GM12878 (cell line): ENCODE measurements around the gene ZFPM1. TPM values are rescaled to one million over a fixed set of nuclear protein-coding genes. Genes with fewer than 3 reads are reported as not detected.

Experiments used
- ATAC-seq: fragments of 200-7000 bp; cut with Tn5 transposase; 3 replicates; pipeline ENCODE4 v1.9.1; 2020; ENCODE audit warnings: mild to moderate bottlenecking, moderate library complexity
- BruUV-seq: library from RNA; stranded (reverse); fragments of 400-500 nt; replicated peaks from 2 replicates; lab custom pipeline; 2021; lab: Mats Ljungman, UMichigan
- CTCF ChIA-PET: fragments of 300-600 bp; sonication (Branson Sonifier 250); formaldehyde crosslinking; extraction: SDS; loops from one replicate; lab custom pipeline; 2021; ENCODE audit warnings: inconsistent platforms; lab: Yijun Ruan, JAX
- POLR2A ChIA-PET: fragments of 350-600 bp; formaldehyde crosslinking; extraction: SDS; loops from one replicate; lab custom pipeline; 2021; ENCODE audit warnings: inconsistent platforms; lab: Charles Lee
- RAD21 ChIA-PET: fragments of 300-600 bp; sonication (Branson Sonifier 250); formaldehyde crosslinking; loops from one replicate; lab custom pipeline; 2023; ENCODE audit warnings: antibody characterized with exemption; ENCODE audit not compliant: unreplicated experiment; lab: Charles Lee
- SMC1A ChIA-PET: fragments of 300-600 bp; sonication (Branson Sonifier 250); formaldehyde crosslinking; loops from one replicate; lab custom pipeline; 2023; ENCODE audit not compliant: unreplicated experiment, uncharacterized antibody; lab: Charles Lee
- DNase-seq: peaks from one replicate; pipeline ENCODE4 v3.0.0-alpha.2; 2011; ENCODE audit warnings: low read depth, low spot score
- FAIRE-seq: peaks from 3 replicates; lab custom pipeline; 2011; peaks lifted over from hg19 to GRCh38; lab: Jason Lieb, UNC
- H2AFZ ChIP-seq: 2 replicates; pipeline ENCODE4 v1.6.0; 2011; ENCODE audit warnings: low read depth, low read length, control low read depth; ENCODE audit not compliant: control insufficient read depth
- H3K27ac ChIP-seq: 2 replicates; pipeline ENCODE4 v1.5.1; 2011; ENCODE audit warnings: control low read depth; ENCODE audit not compliant: control insufficient read depth, insufficient read depth
- H3K27me3 ChIP-seq, 2 experiments: replicated peaks in 1 of 2; 2 replicates each; pipeline versions ENCODE4 v1.6.0 to v1.6.1; 2011; ENCODE audit warnings: low read length in 1 of 2; ENCODE audit not compliant: control insufficient read depth in 2 of 2, insufficient read depth in 2 of 2
- H3K36me3 ChIP-seq, 2 experiments: 2 replicates each; pipeline ENCODE4 v1.5.1; 2011; ENCODE audit warnings: low read length in 1 of 2; ENCODE audit not compliant: control insufficient read depth in 2 of 2, insufficient read depth in 2 of 2
- H3K4me1 ChIP-seq: 2 replicates; pipeline ENCODE4 v1.6.1; 2011; ENCODE audit warnings: mild to moderate bottlenecking, low read length, moderate library complexity, mixed read lengths; ENCODE audit not compliant: control insufficient read depth, insufficient read depth
- H3K4me2 ChIP-seq: 2 replicates; pipeline ENCODE4 v1.6.0; 2011; ENCODE audit warnings: control low read depth; ENCODE audit not compliant: control insufficient read depth, insufficient read depth
- H3K4me3 ChIP-seq: fragments of 200-600 bp; sonication (generic); 2 replicates; pipeline ENCODE4 v1.5.1; 2016
- H3K79me2 ChIP-seq: 2 replicates; pipeline ENCODE4 v1.6.0; 2011; ENCODE audit warnings: low read length; ENCODE audit not compliant: control insufficient read depth, insufficient read depth
- H3K9ac ChIP-seq: 2 replicates; pipeline ENCODE4 v1.8.0; 2011; ENCODE audit warnings: low read length, control low read depth, mixed read lengths; ENCODE audit not compliant: control insufficient read depth, insufficient read depth
- H3K9me3 ChIP-seq: replicated peaks from 3 replicates; pipeline ENCODE4 v1.5.1; 2011; ENCODE audit warnings: mild to moderate bottlenecking, low read length; ENCODE audit not compliant: control insufficient read depth, insufficient read depth
- H4K20me1 ChIP-seq: 2 replicates; pipeline ENCODE4 v1.6.0; 2011; ENCODE audit not compliant: control insufficient read depth, insufficient read depth
- BACH1 ChIP-seq: fragments of 450-650 bp; IDR thresholded peaks from 2 replicates; pipeline ENCODE4 v1.6.1; 2017; ENCODE audit warnings: mild to moderate bottlenecking, borderline replicate concordance
- E2F8 ChIP-seq: fragments of 450-650 bp; IDR thresholded peaks from 2 replicates; pipeline ENCODE4 v1.6.1; 2018; ENCODE audit warnings: mild to moderate bottlenecking, low read depth, moderate library complexity; ENCODE audit not compliant: partially characterized antibody
- EED ChIP-seq: sonication (generic); IDR thresholded peaks from 2 replicates; pipeline ENCODE4 v1.6.1; 2016; ENCODE audit warnings: antibody characterized with exemption, low read depth
- ESRRA ChIP-seq: IDR thresholded peaks from 2 replicates; pipeline ENCODE4 v1.6.1; 2012; ENCODE audit warnings: mild to moderate bottlenecking, low read length, improper control_type of control experiment
- EZH2 ChIP-seq: IDR thresholded peaks from 2 replicates; pipeline ENCODE4 v1.6.1; 2012; ENCODE audit warnings: low read depth, mild to moderate bottlenecking, control low read depth, inconsistent platforms, low read length, borderline replicate concordance; ENCODE audit not compliant: control insufficient read depth
- FOS ChIP-seq: IDR thresholded peaks from 3 replicates; pipeline ENCODE4 v1.6.1; 2011; ENCODE audit warnings: borderline replicate concordance; ENCODE audit not compliant: insufficient read length; ENCODE audit errors: extremely low read depth
- MLLT1 ChIP-seq: fragments of 450-650 bp; IDR thresholded peaks from 2 replicates; pipeline ENCODE4 v1.6.1; 2016; ENCODE audit warnings: mild to moderate bottlenecking
- MYB ChIP-seq: fragments of 150-350 bp; IDR thresholded peaks from 2 replicates; pipeline ENCODE4 v1.6.1; 2014; ENCODE audit warnings: mild to moderate bottlenecking, low read depth, low read length, borderline replicate concordance
- RBBP5 ChIP-seq: fragments of 200-600 bp; sonication (generic); conservative IDR thresholded peaks from 2 replicates; pipeline ENCODE4 v1.6.1; 2016
- TCF3 ChIP-seq: IDR thresholded peaks from 2 replicates; pipeline ENCODE4 v1.6.1; 2012; ENCODE audit warnings: low read depth, mild to moderate bottlenecking, low read length, borderline replicate concordance; ENCODE audit not compliant: insufficient read depth
- WRNIP1 ChIP-seq: IDR thresholded peaks from 2 replicates; pipeline ENCODE4 v1.6.1; 2011; ENCODE audit warnings: low read depth, low read length, improper control_type of control experiment, borderline replicate concordance
- YBX1 ChIP-seq: fragments of 450-650 bp; IDR thresholded peaks from 2 replicates; pipeline ENCODE4 v1.6.1; 2016; ENCODE audit warnings: antibody characterized with exemption
- ZBED1 ChIP-seq: IDR thresholded peaks from 2 replicates; pipeline ENCODE4 v1.6.1; 2016; ENCODE audit warnings: borderline replicate concordance
- ZBTB33 ChIP-seq: fragments of 450-650 bp; IDR thresholded peaks from 2 replicates; pipeline ENCODE4 v1.6.1; 2017; ENCODE audit warnings: mild to moderate bottlenecking
- ZZZ3 ChIP-seq: IDR thresholded peaks from 2 replicates; pipeline ENCODE4 v1.6.1; 2011; ENCODE audit warnings: low read depth; ENCODE audit not compliant: control insufficient read depth, insufficient read length
- WGBS: methylation state at CpG from one replicate; pipeline ENCODE4 v1.1.6; 2016; ENCODE audit warnings: low lambda C conversion rate; ENCODE audit not compliant: insufficient replicate concordance, insufficient coverage; ENCODE audit errors: missing lambda C conversion rate; 5-methylcytosine and 5-hydroxymethylcytosine counted together
- in situ Hi-C: fragments of 300-500 bp; cut with MboI; formaldehyde crosslinking; loops from 9 replicates; pipeline ENCODE4 v1.14.3; 2018; ENCODE audit warnings: mixed read lengths
- intact Hi-C: fragments of 100-400 bp; cut with micrococcal nuclease; formaldehyde crosslinking; loops from one replicate; pipeline ENCODE4 v1.14.2; 2022; ENCODE audit not compliant: unreplicated experiment
- polyA plus RNA-seq, 11 experiments: library from polyadenylated mRNA; depleted of rRNA in 4 of 11; unstranded in 6 of 11; stranded (reverse) in 5 of 11; fragments of >200 nt; fragmentation: Nextera tagmentation in 4 of 11; fragmentation: Illumina TruSeq in 1 of 11; extraction: Ambion mirVana in 4 of 11; extraction: Trizol in 1 of 11; gene quantifications; 1 replicate in 1 of 11; 2 replicates in 10 of 11; pipeline versions ENCODE4 v1.2.1 to v1.2.3, GENCODE V29; 2011 to 2016; ENCODE audit warnings: inconsistent platforms in 2 of 11, missing spikeins in 2 of 11, low read depth in 1 of 11
- total RNA-seq, 4 experiments: library from RNA; depleted of rRNA in 3 of 4; stranded (reverse); fragments of >200 nt in 3 of 4; fragmentation: Illumina TruSeq in 1 of 4; extraction: Trizol in 1 of 4; gene quantifications; 2 replicates each; pipeline versions ENCODE4 v1.2.1 to v1.2.3, GENCODE V29; 2013 to 2021

ZFPM1 gene
- total and polyA plus RNA-seq, 10 of the 15 experiments (the other 5 are each of a cell fraction or from before 2014, with no cell fraction given): 0.02 to 5.1 (median 0.30) TPM

- TSS peak; percentile 81 for BruUV-seq
- CTCF ChIA-PET: interaction anchor here (1.0 to 1.3 kb wide), 2 partner anchors 10 to 105 kb away, joined by 3 to 8 read pairs; no protein-coding TSS in a partner anchor
- TF ChIP-seq E2F8: no peak
- TF ChIP-seq ESRRA: no peak
- no peak for TF ChIP-seq ZBED1
- no peak for TF ChIP-seq RBBP5
- no peak for TF ChIP-seq ZZZ3
- TF ChIP-seq TCF3: no peak
- TF ChIP-seq MYB: no peak
- TF ChIP-seq EED: no peak
- TF ChIP-seq ZBTB33: no peak
- TF ChIP-seq BACH1: no peak
- TF ChIP-seq EZH2: no peak
- TF ChIP-seq YBX1: no peak
- no peak for TF ChIP-seq FOS
- no peak for TF ChIP-seq WRNIP1
- peak; percentile 46; the same call in 1 of the 2 replicates for TF ChIP-seq MLLT1
Measured at GRCh38 chr16:88455610-88456355, 2.7 kb downstream of the ZFPM1 start.

More at GRCh38 chr16:88455610-88456355, 2.7 kb downstream of the ZFPM1 start:
- H3K9me3 ChIP-seq: no peaks in the 10 kb centered on the region
- peaks cover 0 to 2% of the 10 kb centered on the region in 2 experiments; a peak in 1 of 4 replicates for H3K27me3 ChIP-seq
- FAIRE-seq (peak; percentile 93), DNase-seq (peak; percentile 81), ATAC-seq (peak; percentile 62)
- ChIA-PET RAD21 (interaction anchor here (0.9 kb wide), 1 partner anchor 177 kb away, joined by 3 read pairs; no protein-coding TSS in a partner anchor), POLR2A (interaction anchor here (0.6 to 1.3 kb wide), 3 partner anchors 10 to 607 kb away, joined by 4 to 6 read pairs (median 5); no protein-coding TSS in a partner anchor), SMC1A (no interaction called here)
- H3K9ac ChIP-seq: peak overlapping the region; percentile 92
- H3K36me3 ChIP-seq: no peaks in the 10 kb centered on the region
- peak overlapping the region; percentile 95 for H3K4me2 ChIP-seq
- in situ Hi-C loops (loop anchor here (5.0 to 10.0 kb wide), 2 partner anchors 77 to 329 kb away; partner anchors contain the start of gene PIEZO1), intact Hi-C loops (loop anchor here (10.0 kb wide), 1 partner anchor 1071 kb away; the partner anchor contains the start of gene FBXO31)
- peak overlapping the region; percentile 86 for H3K4me3 ChIP-seq
- under 1% methylated on average over 49 of the region's 68 CpGs for WGBS
- H3K27ac ChIP-seq: peak overlapping the region; percentile 92
- H3K79me2 ChIP-seq: peaks cover 24% of the 10 kb centered on the region
- H3K4me1 ChIP-seq: peaks cover 21% of the 10 kb centered on the region
- peak overlapping the region; percentile 53 for H2AFZ ChIP-seq
- no peaks in the 10 kb centered on the region for H4K20me1 ChIP-seq
